HCT116 (cell line): ENCODE measurements around the gene ADARB2. TPM values are rescaled to one million over a fixed set of nuclear protein-coding genes. Genes with fewer than 3 reads are reported as not detected.

Source experiments
- ATAC-seq: fragments of 200-7000 bp; cut with Tn5 transposase; 2 replicates; pipeline ENCODE4 v1.9.1; 2020; ENCODE audit warnings: mild to moderate bottlenecking, moderate library complexity
- BruUV-seq: library from RNA; stranded (reverse); fragments of 400-500 nt; replicated peaks from 2 replicates; lab custom pipeline; 2021; lab: Mats Ljungman, UMichigan
- CTCF ChIA-PET: fragments of 300-600 bp; sonication (Branson Sonifier 250); formaldehyde crosslinking; loops from one replicate; lab custom pipeline; 2021; ENCODE audit warnings: antibody characterized with exemption; lab: Charles Lee
- POLR2A ChIA-PET: fragments of 300-600, 350-600 bp; sonication (Branson Sonifier 250); formaldehyde crosslinking; loops from one replicate; lab custom pipeline; 2021; ENCODE audit warnings: antibody characterized with exemption; lab: Charles Lee
- RAD21 ChIA-PET, 2 experiments: fragments of 300-600 bp; sonication (Branson Sonifier 250); formaldehyde crosslinking; loops; one replicate each; lab custom pipeline; 2023; ENCODE audit warnings: low total read pairs in 2 of 2; ENCODE audit not compliant: uncharacterized antibody in 2 of 2, unreplicated experiment in 2 of 2, low non-redundant PET in 1 of 2; lab: Charles Lee
- DNase-seq: peaks from one replicate; pipeline ENCODE4 v3.0.0-alpha.2; 2010; ENCODE audit warnings: low read depth, low spot score
- H2AFZ ChIP-seq: fragments of 200-600 bp; shearing (Covaris generic), sonication (generic); 2 replicates; pipeline ENCODE4 v1.6.1; 2017; ENCODE audit warnings: low read depth, mixed run types, mixed read lengths, antibody characterized with exemption, low read length; ENCODE audit not compliant: poor library complexity, severe bottlenecking
- H3K27ac ChIP-seq: 2 replicates; pipeline ENCODE4 v1.5.1; 2012; ENCODE audit warnings: low read depth, low read length
- H3K27me3 ChIP-seq: fragments of 200-600 bp; sonication (generic); 2 replicates; pipeline ENCODE4 v1.6.1; 2016; ENCODE audit warnings: mixed run types, low read length, mixed read lengths; ENCODE audit not compliant: insufficient read depth
- H3K36me3 ChIP-seq, 2 experiments: fragments of 200-500 bp in 1 of 2; fragments of 200-600 bp in 1 of 2; sonication (Bioruptor generic) in 1 of 2; sonication (generic) in 1 of 2; 2 replicates each; pipeline versions ENCODE4 v1.5.1 to v1.6.1; 2014 to 2016; ENCODE audit warnings: low read length in 2 of 2, inconsistent platforms in 1 of 2, mixed read lengths in 1 of 2, mixed run types in 1 of 2; ENCODE audit not compliant: insufficient read depth in 2 of 2, control insufficient read depth in 1 of 2
- H3K4me1 ChIP-seq, 2 experiments: fragments of 200-600 bp in 1 of 2; sonication (generic) in 1 of 2; 2 replicates each; pipeline versions ENCODE4 v1.5.1 to v1.6.1; 2012 to 2017; ENCODE audit warnings: low read length in 2 of 2, inconsistent platforms in 1 of 2, mild to moderate bottlenecking in 1 of 2, mixed read lengths in 1 of 2, mixed run types in 1 of 2, moderate library complexity in 1 of 2; ENCODE audit not compliant: insufficient read depth in 2 of 2, control insufficient read depth in 1 of 2
- H3K4me2 ChIP-seq: fragments of 200-600 bp; sonication (generic); 2 replicates; pipeline ENCODE4 v1.6.1; 2017; ENCODE audit warnings: mixed run types, low read length, mixed read lengths
- H3K4me3 ChIP-seq, 2 experiments: fragments of 200-600 bp in 1 of 2; sonication (generic) in 1 of 2; replicated peaks in 1 of 2; 2 replicates each; pipeline ENCODE4 v1.5.1; 2011 to 2016; ENCODE audit warnings: low read length in 2 of 2, control low read depth in 1 of 2, low read depth in 1 of 2, mild to moderate bottlenecking in 1 of 2, mixed read lengths in 1 of 2, mixed run types in 1 of 2
- H3K79me2 ChIP-seq: fragments of 200-600 bp; sonication (generic); 2 replicates; pipeline ENCODE4 v1.6.1; 2017; ENCODE audit warnings: mild to moderate bottlenecking, mixed run types, low read length, moderate library complexity, mixed read lengths; ENCODE audit not compliant: insufficient read depth
- H3K9ac ChIP-seq: fragments of 200-600 bp; sonication (generic); 2 replicates; pipeline ENCODE4 v1.6.1; 2016; ENCODE audit warnings: low read length, mixed read lengths
- H3K9me2 ChIP-seq: fragments of 200-600 bp; sonication (generic), shearing (Covaris generic); 2 replicates; pipeline ENCODE4 v1.6.1; 2017; ENCODE audit warnings: mixed run types, mild to moderate bottlenecking, moderate library complexity; ENCODE audit not compliant: insufficient read depth
- H3K9me3 ChIP-seq, 2 experiments: fragments of 200-500 bp in 1 of 2; fragments of 200-600 bp in 1 of 2; sonication (Bioruptor generic) in 1 of 2; sonication (generic) in 1 of 2; 2 replicates each; pipeline ENCODE4 v1.6.1; 2014 to 2017; ENCODE audit warnings: low read length in 2 of 2, mixed read lengths in 2 of 2, inconsistent platforms in 1 of 2, low read depth in 1 of 2, mild to moderate bottlenecking in 1 of 2, mixed run types in 1 of 2, moderate library complexity in 1 of 2; ENCODE audit not compliant: control insufficient read depth in 1 of 2, insufficient read depth in 1 of 2
- H4K20me1 ChIP-seq: fragments of 200-600 bp; sonication (generic), shearing (Covaris generic); 2 replicates; pipeline ENCODE4 v1.6.1; 2017; ENCODE audit warnings: mixed run types, mild to moderate bottlenecking, moderate library complexity; ENCODE audit not compliant: insufficient read depth
- CBX3 ChIP-seq: IDR thresholded peaks from 2 replicates; pipeline ENCODE4 v1.6.1; 2012; ENCODE audit warnings: low read depth
- EGR1 ChIP-seq: IDR thresholded peaks from 2 replicates; pipeline ENCODE4 v1.6.1; 2012; ENCODE audit warnings: low read depth
- ELF1 ChIP-seq: IDR thresholded peaks from 2 replicates; pipeline ENCODE4 v1.6.1; 2012; ENCODE audit warnings: low read depth, borderline replicate concordance
- EZH2 ChIP-seq: fragments of 200-600 bp; sonication (generic); IDR thresholded peaks from 2 replicates; pipeline ENCODE4 v1.6.1; 2017; ENCODE audit warnings: antibody characterized with exemption, mixed run types
- EZH2phosphoT487 ChIP-seq: fragments of 200-600 bp; IDR thresholded peaks from 2 replicates; pipeline ENCODE4 v1.6.1; 2018; ENCODE audit warnings: antibody characterized with exemption, borderline replicate concordance
- FOSL1 ChIP-seq: IDR thresholded peaks from 2 replicates; pipeline ENCODE4 v1.6.1; 2012; ENCODE audit warnings: low read depth
- JUND ChIP-seq: IDR thresholded peaks from 2 replicates; pipeline ENCODE4 v1.6.1; 2012
- POLR2A ChIP-seq: IDR thresholded peaks from 2 replicates; pipeline ENCODE4 v1.7.0; 2011; ENCODE audit warnings: borderline replicate concordance; ENCODE audit not compliant: insufficient read depth, insufficient read length; ENCODE audit errors: extremely low read depth
- POLR2AphosphoS5 ChIP-seq: IDR thresholded peaks from 2 replicates; pipeline ENCODE4 v1.6.1; 2011; ENCODE audit warnings: mild to moderate bottlenecking, low read depth, low read length, moderate library complexity
- REST ChIP-seq: IDR thresholded peaks from 2 replicates; pipeline ENCODE4 v1.6.1; 2012; ENCODE audit warnings: low read depth
- SP1 ChIP-seq: IDR thresholded peaks from 2 replicates; pipeline ENCODE4 v1.6.1; 2012; ENCODE audit warnings: low read depth
- YY1 ChIP-seq: IDR thresholded peaks from 2 replicates; pipeline ENCODE4 v1.6.1; 2011; ENCODE audit warnings: low read length, low read depth, moderate library complexity, mild to moderate bottlenecking; ENCODE audit not compliant: insufficient replicate concordance; ENCODE audit errors: extremely low read depth
- ZBTB33 ChIP-seq: IDR thresholded peaks from 2 replicates; pipeline ENCODE4 v1.6.1; 2011; ENCODE audit warnings: mild to moderate bottlenecking, low read length, moderate library complexity; ENCODE audit not compliant: insufficient replicate concordance; ENCODE audit errors: extremely low read depth
- ZFX ChIP-seq: fragments of 450-650 bp; IDR thresholded peaks from 2 replicates; pipeline ENCODE4 v1.6.1; 2017
- ZNF274 ChIP-seq: fragments of 200-500 bp; sonication (Bioruptor generic); IDR thresholded peaks from 2 replicates; pipeline ENCODE4 v1.6.1; 2014; ENCODE audit warnings: mild to moderate bottlenecking, low read depth, low read length, inconsistent platforms
- intact Hi-C: fragments of 100-400 bp; cut with micrococcal nuclease; formaldehyde crosslinking; loops from 2 replicates; pipeline ENCODE4 v1.10.0; 2022
- total RNA-seq: library from RNA; stranded (reverse); gene quantifications from one replicate; pipeline ENCODE4 v1.2.1, GENCODE V29; 2021; ENCODE audit not compliant: unreplicated experiment

ADARB2 gene
- total RNA-seq, 1 experiment from 2014 or later: not detected

GRCh38 chr10:1228467-1228975, 508.8 kb downstream of the ADARB2 start:
- Histone ChIP-seq H2AFZ (no peak overlapping the region), H3K27ac (no peak overlapping the region), H3K9me3 (no peaks in the 10 kb centered on the region), H3K4me3 (no peak overlapping the region), H3K9ac (no peak overlapping the region), H3K4me2 (no peak overlapping the region), H4K20me1 (no peaks in the 10 kb centered on the region), H3K9me2 (no peaks in the 10 kb centered on the region), H3K4me1 (no peaks in the 10 kb centered on the region), H3K79me2 (no peaks in the 10 kb centered on the region), H3K27me3 (peaks cover 23% of the 10 kb centered on the region), H3K36me3 (no peaks in the 10 kb centered on the region)
- intact Hi-C loops: no loop called here
- DNase-seq: no peak
- TF ChIP-seq ZNF274 (no peak), JUND (no peak), FOSL1 (no peak), REST (no peak), EGR1 (no peak), ZBTB33 (no peak), POLR2A (no peak), ZFX (no peak), ELF1 (no peak), EZH2 (no peak), EZH2phosphoT487 (no peak), CBX3 (no peak), YY1 (no peak), POLR2AphosphoS5 (no peak), SP1 (no peak)
- CTCF ChIA-PET: no interaction called here
- no TSS peak for BruUV-seq
- POLR2A ChIA-PET: no interaction called here
- RAD21 ChIA-PET: no interaction called here
- ATAC-seq: no peak
